HepG2 (cell line): Measurements from ENCODE around the gene FARSB. TPM values are rescaled to one million over a fixed set of nuclear protein-coding genes. Genes with fewer than 3 reads are reported as not detected.

Experiments
- CREB1 ChIP-seq, 2 experiments: fragments of 450-650 bp in 1 of 2; IDR thresholded peaks; 2 replicates each; pipeline ENCODE4 v1.6.1; 2016 to 2017; ENCODE audit warnings: control low read depth in 1 of 2, mild to moderate bottlenecking in 1 of 2, missing compliant biosample characterization in 1 of 2, missing genetic modification characterization in 1 of 2
- polyA plus RNA-seq, 8 experiments: library from polyadenylated mRNA; depleted of rRNA in 3 of 8; stranded (reverse) in 7 of 8; unstranded in 1 of 8; fragments of >200 nt; fragmentation: Illumina TruSeq in 4 of 8; extraction: Trizol in 4 of 8; gene quantifications; 2 replicates each; pipeline versions ENCODE4 v1.2.1 to v1.2.3, GENCODE V29; 2011 to 2016; ENCODE audit warnings: low read depth in 4 of 8, missing spikeins in 1 of 8, mixed read lengths in 1 of 8; ENCODE audit not compliant: insufficient read depth in 1 of 8
- total RNA-seq, 5 experiments: library from RNA; depleted of rRNA; stranded (reverse); fragments of >200 nt; fragmentation: Illumina TruSeq; extraction: Trizol; gene quantifications; 2 replicates each; pipeline ENCODE4 v1.2.3, GENCODE V29; 2016; ENCODE audit warnings: low read depth in 1 of 5
- TF ChIP-seq, protein P1 (sequence below): sonication (generic); formaldehyde crosslinking; conservative IDR thresholded peaks from 2 replicates; pipeline ENCODE4 v1.4.0; 2020; ENCODE audit warnings: mild to moderate bottlenecking, missing genetic modification reagents, moderate library complexity
- TF ChIP-seq, protein P2 (sequence below): sonication (generic); formaldehyde crosslinking; IDR thresholded peaks from 2 replicates; pipeline ENCODE4 v1.4.0; 2020; ENCODE audit warnings: mild to moderate bottlenecking, missing genetic modification reagents, borderline replicate concordance
- TF ChIP-seq, protein P3 (sequence below): sonication (generic); formaldehyde crosslinking; IDR thresholded peaks from 2 replicates; pipeline ENCODE4 v1.5.0; 2020; ENCODE audit warnings: missing genetic modification reagents, mild to moderate bottlenecking, borderline replicate concordance
- TF ChIP-seq, protein P4 (sequence below), 2 experiments: fragments of 450-650 bp in 1 of 2; sonication (generic) in 1 of 2; formaldehyde crosslinking in 1 of 2; IDR thresholded peaks; 2 replicates each; pipeline versions ENCODE4 v1.6.1 to v1.8.0; 2016 to 2022; ENCODE audit warnings: antibody characterized with exemption in 1 of 2, mild to moderate bottlenecking in 1 of 2, missing genetic modification reagents in 1 of 2

FARSB gene
- total and polyA plus RNA-seq, 2 of the 13 experiments (the other 11 are each of a cell fraction or from before 2014, with no cell fraction given): 23.3 to 45.9 TPM

DNA sequence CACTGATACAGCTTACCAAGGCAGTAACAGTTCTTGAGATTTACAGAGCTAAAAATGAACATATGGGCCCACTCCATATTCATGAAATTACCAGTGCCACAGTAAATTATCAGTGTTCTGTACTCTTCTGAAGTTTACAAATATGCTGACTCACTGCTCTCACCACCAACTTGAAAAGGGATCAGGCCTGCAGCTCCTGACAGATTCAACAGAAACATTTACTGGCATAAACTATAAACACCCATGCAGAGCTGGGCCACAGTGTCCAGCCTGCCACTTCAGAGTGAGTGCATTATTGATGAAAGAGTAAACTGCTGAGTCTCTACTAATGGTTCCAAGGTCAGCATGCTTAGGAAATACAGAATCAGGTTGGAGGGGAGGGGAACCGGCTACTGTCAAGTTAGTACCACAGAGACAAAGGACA lies 83.1 kb downstream of the FARSB start (continued):
- TF ChIP-seq, protein P1, sequence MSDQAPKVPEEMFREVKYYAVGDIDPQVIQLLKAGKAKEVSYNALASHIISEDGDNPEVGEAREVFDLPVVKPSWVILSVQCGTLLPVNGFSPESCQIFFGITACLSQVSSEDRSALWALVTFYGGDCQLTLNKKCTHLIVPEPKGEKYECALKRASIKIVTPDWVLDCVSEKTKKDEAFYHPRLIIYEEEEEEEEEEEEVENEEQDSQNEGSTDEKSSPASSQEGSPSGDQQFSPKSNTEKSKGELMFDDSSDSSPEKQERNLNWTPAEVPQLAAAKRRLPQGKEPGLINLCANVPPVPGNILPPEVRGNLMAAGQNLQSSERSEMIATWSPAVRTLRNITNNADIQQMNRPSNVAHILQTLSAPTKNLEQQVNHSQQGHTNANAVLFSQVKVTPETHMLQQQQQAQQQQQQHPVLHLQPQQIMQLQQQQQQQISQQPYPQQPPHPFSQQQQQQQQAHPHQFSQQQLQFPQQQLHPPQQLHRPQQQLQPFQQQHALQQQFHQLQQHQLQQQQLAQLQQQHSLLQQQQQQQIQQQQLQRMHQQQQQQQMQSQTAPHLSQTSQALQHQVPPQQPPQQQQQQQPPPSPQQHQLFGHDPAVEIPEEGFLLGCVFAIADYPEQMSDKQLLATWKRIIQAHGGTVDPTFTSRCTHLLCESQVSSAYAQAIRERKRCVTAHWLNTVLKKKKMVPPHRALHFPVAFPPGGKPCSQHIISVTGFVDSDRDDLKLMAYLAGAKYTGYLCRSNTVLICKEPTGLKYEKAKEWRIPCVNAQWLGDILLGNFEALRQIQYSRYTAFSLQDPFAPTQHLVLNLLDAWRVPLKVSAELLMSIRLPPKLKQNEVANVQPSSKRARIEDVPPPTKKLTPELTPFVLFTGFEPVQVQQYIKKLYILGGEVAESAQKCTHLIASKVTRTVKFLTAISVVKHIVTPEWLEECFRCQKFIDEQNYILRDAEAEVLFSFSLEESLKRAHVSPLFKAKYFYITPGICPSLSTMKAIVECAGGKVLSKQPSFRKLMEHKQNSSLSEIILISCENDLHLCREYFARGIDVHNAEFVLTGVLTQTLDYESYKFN (CRISPR knock-in tag): peak; percentile 44
- TF ChIP-seq CREB1 (IDR thresholded peaks at IDR 0.05): no peak
- no peak; the same call in 1 of the 2 replicates for TF ChIP-seq CREB1 (CRISPR knock-in tag; IDR thresholded peaks at IDR 0.05)
- TF ChIP-seq, protein P2, sequence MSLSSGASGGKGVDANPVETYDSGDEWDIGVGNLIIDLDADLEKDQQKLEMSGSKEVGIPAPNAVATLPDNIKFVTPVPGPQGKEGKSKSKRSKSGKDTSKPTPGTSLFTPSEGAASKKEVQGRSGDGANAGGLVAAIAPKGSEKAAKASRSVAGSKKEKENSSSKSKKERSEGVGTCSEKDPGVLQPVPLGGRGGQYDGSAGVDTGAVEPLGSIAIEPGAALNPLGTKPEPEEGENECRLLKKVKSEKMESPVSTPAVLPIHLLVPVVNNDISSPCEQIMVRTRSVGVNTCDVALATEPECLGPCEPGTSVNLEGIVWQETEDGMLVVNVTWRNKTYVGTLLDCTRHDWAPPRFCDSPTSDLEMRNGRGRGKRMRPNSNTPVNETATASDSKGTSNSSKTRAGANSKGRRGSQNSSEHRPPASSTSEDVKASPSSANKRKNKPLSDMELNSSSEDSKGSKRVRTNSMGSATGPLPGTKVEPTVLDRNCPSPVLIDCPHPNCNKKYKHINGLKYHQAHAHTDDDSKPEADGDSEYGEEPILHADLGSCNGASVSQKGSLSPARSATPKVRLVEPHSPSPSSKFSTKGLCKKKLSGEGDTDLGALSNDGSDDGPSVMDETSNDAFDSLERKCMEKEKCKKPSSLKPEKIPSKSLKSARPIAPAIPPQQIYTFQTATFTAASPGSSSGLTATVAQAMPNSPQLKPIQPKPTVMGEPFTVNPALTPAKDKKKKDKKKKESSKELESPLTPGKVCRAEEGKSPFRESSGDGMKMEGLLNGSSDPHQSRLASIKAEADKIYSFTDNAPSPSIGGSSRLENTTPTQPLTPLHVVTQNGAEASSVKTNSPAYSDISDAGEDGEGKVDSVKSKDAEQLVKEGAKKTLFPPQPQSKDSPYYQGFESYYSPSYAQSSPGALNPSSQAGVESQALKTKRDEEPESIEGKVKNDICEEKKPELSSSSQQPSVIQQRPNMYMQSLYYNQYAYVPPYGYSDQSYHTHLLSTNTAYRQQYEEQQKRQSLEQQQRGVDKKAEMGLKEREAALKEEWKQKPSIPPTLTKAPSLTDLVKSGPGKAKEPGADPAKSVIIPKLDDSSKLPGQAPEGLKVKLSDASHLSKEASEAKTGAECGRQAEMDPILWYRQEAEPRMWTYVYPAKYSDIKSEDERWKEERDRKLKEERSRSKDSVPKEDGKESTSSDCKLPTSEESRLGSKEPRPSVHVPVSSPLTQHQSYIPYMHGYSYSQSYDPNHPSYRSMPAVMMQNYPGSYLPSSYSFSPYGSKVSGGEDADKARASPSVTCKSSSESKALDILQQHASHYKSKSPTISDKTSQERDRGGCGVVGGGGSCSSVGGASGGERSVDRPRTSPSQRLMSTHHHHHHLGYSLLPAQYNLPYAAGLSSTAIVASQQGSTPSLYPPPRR: no peak
- TF ChIP-seq, protein P3, sequence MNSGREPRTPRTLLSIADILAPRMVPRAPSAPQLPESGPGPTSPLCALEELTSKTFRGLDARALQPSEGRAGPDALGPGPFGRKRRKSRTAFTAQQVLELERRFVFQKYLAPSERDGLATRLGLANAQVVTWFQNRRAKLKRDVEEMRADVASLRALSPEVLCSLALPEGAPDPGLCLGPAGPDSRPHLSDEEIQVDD (CRISPR knock-in tag): no peak
- TF ChIP-seq, protein P4, sequence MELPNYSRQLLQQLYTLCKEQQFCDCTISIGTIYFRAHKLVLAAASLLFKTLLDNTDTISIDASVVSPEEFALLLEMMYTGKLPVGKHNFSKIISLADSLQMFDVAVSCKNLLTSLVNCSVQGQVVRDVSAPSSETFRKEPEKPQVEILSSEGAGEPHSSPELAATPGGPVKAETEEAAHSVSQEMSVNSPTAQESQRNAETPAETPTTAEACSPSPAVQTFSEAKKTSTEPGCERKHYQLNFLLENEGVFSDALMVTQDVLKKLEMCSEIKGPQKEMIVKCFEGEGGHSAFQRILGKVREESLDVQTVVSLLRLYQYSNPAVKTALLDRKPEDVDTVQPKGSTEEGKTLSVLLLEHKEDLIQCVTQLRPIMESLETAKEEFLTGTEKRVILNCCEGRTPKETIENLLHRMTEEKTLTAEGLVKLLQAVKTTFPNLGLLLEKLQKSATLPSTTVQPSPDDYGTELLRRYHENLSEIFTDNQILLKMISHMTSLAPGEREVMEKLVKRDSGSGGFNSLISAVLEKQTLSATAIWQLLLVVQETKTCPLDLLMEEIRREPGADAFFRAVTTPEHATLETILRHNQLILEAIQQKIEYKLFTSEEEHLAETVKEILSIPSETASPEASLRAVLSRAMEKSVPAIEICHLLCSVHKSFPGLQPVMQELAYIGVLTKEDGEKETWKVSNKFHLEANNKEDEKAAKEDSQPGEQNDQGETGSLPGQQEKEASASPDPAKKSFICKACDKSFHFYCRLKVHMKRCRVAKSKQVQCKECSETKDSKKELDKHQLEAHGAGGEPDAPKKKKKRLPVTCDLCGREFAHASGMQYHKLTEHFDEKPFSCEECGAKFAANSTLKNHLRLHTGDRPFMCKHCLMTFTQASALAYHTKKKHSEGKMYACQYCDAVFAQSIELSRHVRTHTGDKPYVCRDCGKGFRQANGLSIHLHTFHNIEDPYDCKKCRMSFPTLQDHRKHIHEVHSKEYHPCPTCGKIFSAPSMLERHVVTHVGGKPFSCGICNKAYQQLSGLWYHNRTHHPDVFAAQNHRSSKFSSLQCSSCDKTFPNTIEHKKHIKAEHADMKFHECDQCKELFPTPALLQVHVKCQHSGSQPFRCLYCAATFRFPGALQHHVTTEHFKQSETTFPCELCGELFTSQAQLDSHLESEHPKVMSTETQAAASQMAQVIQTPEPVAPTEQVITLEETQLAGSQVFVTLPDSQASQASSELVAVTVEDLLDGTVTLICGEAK (IDR thresholded peaks at IDR 0.05): no peak
- TF ChIP-seq, protein P4 (CRISPR knock-in tag; IDR thresholded peaks at IDR 0.05): no peak
